Small intestine (tissue), 7 donors: ENCODE results near the gene CCDC150. TPM values are rescaled to one million over a fixed set of nuclear protein-coding genes. Genes with fewer than 3 reads are reported as not detected.
"Not testable (repeated sequence)": the region's sequence is repeated elsewhere in the genome, so short reads cannot be mapped to it uniquely, and the experiment has no call there.

Experiments used
- DNase-seq, 2 donors: peaks; one replicate each; pipeline versions ENCODE4 v3.0.0 to v3.0.0-alpha.2; 2013
- FAIRE-seq: peaks from 2 replicates; lab custom pipeline; 2012; peaks lifted over from hg19 to GRCh38; lab: Jason Lieb, UNC
- H3K27ac ChIP-seq, 3 donors: one replicate each; pipeline ENCODE4 v1.5.1; 2013; ENCODE audit warnings: low read length in 2 of 3, mild to moderate bottlenecking in 2 of 3, control low read depth in 1 of 3, inconsistent platforms in 1 of 3, low read depth in 1 of 3, moderate library complexity in 1 of 3
- H3K27me3 ChIP-seq, 3 donors: one replicate each; pipeline ENCODE4 v1.6.1; 2013; ENCODE audit warnings: low read length in 3 of 3, inconsistent platforms in 1 of 3; ENCODE audit not compliant: control insufficient read depth in 3 of 3, insufficient read depth in 3 of 3
- H3K36me3 ChIP-seq, 3 donors: one replicate each; pipeline ENCODE4 v1.6.1; 2013; ENCODE audit warnings: low read length in 3 of 3, inconsistent platforms in 1 of 3, low read depth in 1 of 3, mild to moderate bottlenecking in 1 of 3, moderate library complexity in 1 of 3; ENCODE audit not compliant: control insufficient read depth in 3 of 3, insufficient read depth in 2 of 3
- H3K4me1 ChIP-seq, 3 donors: one replicate each; pipeline ENCODE4 v1.6.1; 2013; ENCODE audit warnings: low read length in 2 of 3, inconsistent platforms in 1 of 3, low read depth in 1 of 3, mild to moderate bottlenecking in 1 of 3, moderate library complexity in 1 of 3; ENCODE audit not compliant: control insufficient read depth in 3 of 3, insufficient read depth in 2 of 3
- H3K4me3 ChIP-seq, 3 donors: one replicate each; pipeline ENCODE4 v1.5.1; 2013; ENCODE audit warnings: low read length in 3 of 3, control low read depth in 1 of 3, inconsistent platforms in 1 of 3, low read depth in 1 of 3, mild to moderate bottlenecking in 1 of 3, moderate library complexity in 1 of 3
- H3K9me3 ChIP-seq, 2 donors: one replicate each; pipeline ENCODE4 v1.6.1; 2013; ENCODE audit warnings: low read depth in 1 of 2, low read length in 1 of 2; ENCODE audit not compliant: control insufficient read depth in 2 of 2, insufficient read depth in 1 of 2
- WGBS, 3 donors: extraction: QIAGEN DNeasy Blood & Tissue Kit; methylation state at CpG; one replicate each; pipeline ENCODE4 v1.1.7; 2013; 5-methylcytosine and 5-hydroxymethylcytosine counted together
- polyA plus RNA-seq, 4 donors: library from polyadenylated mRNA; stranded (reverse) in 3 of 4; unstranded in 1 of 4; fragments of 200-250 nt in 3 of 4; fragments of 120-200 nt in 1 of 4; gene quantifications; one replicate each; pipeline versions ENCODE4 v1.2.1 to v1.2.3, GENCODE V29; 2013
- donor health status: healthy with polysubstance abuse.
- donor health status: control.
- donor health status: control.
- donor health status: Bipolar disorder and iron deficiency.
- donor health status: healthy.

CCDC150 gene
- polyA plus RNA-seq, 4 donors: 1.9 to 14.5 TPM; not detected in 2

DNA sequence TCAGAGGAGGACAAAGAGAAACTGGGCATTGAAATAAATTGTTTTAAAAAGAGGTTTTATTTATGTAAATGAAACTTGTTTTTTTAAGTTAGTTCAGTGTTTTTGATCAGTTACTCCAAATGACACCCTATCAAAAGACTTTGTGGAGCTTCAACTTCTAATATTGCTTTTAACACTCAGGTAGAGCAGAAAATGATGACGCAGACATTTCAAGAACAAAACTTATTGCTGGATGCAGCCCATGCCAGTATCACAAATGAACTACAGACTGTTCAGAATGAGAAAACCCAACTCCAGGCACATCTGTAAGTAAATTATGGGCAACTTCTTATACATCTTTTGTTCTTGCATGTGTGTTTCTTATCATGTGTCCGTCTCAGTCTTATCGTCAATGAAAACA is 36.4 kb downstream of the CCDC150 start:
- Histone ChIP-seq H3K4me3 (no peak overlapping the region), H3K9me3 (no peaks in the 10 kb centered on the region), H3K4me1 (no peaks in the 10 kb centered on the region), H3K27me3 (no peaks in the 10 kb centered on the region), H3K27ac (no peak overlapping the region), H3K36me3 (no peaks in the 10 kb centered on the region)
- FAIRE-seq (no peak), DNase-seq (no peak)
- WGBS, 3 donors: 93 to 95% (median 94%) methylated on average over 3 of the region's 3 CpGs

DNA sequence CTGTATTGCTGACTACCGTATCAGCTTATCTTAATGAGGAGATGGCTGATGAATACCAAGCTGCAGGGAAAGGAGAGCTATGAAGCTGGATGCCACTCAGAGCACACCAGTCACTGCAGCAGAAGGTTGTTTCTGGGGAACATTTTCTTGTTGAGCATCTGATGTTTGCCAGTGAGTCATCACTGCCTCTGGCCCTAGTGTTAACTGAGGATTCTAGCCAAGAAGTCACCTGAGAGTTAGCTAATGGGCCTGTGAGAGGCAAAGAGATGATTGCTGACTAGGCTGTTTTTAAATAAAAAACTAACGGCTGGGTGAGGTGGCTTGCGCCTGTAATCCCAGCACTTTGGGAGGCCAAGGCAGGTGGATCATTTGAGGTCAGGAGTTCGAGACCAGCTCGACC is 37.9 kb downstream of the CCDC150 start:
- Histone ChIP-seq H3K27me3 (no peaks in the 10 kb centered on the region), H3K9me3 (no peaks in the 10 kb centered on the region), H3K4me1 (no peaks in the 10 kb centered on the region), H3K4me3 (no peak overlapping the region), H3K36me3 (no peaks in the 10 kb centered on the region), H3K27ac (no peak overlapping the region)
- DNase-seq (no peak), FAIRE-seq (no peak)
- 85 to 99% (median 92%) methylated on average over 5 of the region's 5 CpGs for WGBS, 3 donors

DNA sequence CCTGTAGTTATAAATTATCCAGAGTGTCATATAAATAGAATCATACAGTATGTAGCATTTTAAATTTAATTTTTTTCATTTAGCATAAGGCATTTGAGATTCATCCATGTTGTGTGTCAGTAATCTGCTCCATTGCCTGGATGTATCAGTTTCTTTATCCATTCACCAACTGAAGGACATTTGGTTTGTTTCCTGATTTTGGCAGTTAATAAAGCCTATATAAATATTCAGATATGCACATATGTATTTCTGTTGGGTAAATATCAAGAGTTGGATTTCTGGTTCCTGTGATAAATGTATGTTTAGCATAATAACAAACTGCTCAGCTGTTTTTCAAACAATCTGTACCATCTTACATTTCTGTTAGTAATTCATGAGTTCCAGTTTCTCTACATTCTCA is 39.9 kb downstream of the CCDC150 start:
- no peak overlapping the region for H3K4me3 ChIP-seq
- H3K27ac ChIP-seq: no peak overlapping the region
- FAIRE-seq (no peak), DNase-seq (no peak)
- H3K9me3 ChIP-seq: no peaks in the 10 kb centered on the region
- no peaks in the 10 kb centered on the region for H3K4me1 ChIP-seq
- no peaks in the 10 kb centered on the region for H3K36me3 ChIP-seq
- H3K27me3 ChIP-seq: no peaks in the 10 kb centered on the region

DNA sequence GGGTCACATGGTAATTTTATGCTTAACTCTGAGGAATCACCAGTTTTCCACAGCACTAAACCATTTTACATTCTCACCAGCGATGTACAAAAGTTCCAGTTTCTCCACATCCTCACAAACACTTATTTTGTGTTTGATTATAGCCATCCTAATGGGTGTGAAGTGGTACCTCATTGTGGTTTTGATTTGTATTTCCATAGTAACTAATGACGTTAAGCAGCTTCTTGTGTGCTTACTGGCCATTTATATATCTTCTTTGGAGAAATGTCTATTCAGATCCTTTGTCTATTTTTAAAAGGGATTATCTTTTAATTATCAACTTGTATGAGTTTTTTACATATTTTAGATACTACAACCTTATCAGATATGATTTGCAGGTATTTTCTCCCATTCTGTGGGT is 42.0 kb downstream of the CCDC150 start:
- Histone ChIP-seq H3K9me3 (peaks cover 2% of the 10 kb centered on the region in 2 donors), H3K36me3 (no peaks in the 10 kb centered on the region), H3K27me3 (no peaks in the 10 kb centered on the region), H3K4me1 (no peaks in the 10 kb centered on the region), H3K27ac (no peak overlapping the region), H3K4me3 (no peak overlapping the region)
- FAIRE-seq (no peak), DNase-seq (no peak)
- WGBS, 3 donors: 93 to 97% (median 93%) methylated on average over 2 of the region's 2 CpGs

DNA sequence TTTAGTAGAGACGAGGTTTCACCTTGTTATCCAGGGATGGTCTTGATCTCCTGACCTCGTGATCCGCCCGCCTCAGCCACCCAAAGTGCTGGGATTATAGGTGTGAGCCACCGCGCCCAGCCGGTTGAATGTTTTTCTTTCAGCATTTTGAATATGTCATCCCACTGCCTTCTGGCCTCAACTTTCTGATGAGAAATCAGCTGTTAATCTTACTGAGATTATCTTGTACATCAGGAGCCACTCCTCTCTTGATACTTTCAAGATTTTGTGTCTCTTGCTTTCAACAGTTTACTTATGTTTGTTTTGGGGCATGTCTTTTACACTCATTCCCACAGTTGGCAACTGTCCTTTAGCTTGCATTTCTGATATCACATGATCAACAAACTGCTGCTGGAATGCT is 46.3 kb downstream of the CCDC150 start:
- WGBS, 3 donors: 95 to 97% (median 95%) methylated on average over 7 of the region's 7 CpGs
- H3K27ac ChIP-seq: no peak overlapping the region
- no peak overlapping the region for H3K4me3 ChIP-seq
- no peaks in the 10 kb centered on the region for H3K27me3 ChIP-seq
- peaks cover 2% of the 10 kb centered on the region in 2 donors for H3K9me3 ChIP-seq
- DNase-seq: no peak
- no peaks in the 10 kb centered on the region for H3K36me3 ChIP-seq
- no peak for FAIRE-seq
- H3K4me1 ChIP-seq: no peaks in the 10 kb centered on the region

DNA sequence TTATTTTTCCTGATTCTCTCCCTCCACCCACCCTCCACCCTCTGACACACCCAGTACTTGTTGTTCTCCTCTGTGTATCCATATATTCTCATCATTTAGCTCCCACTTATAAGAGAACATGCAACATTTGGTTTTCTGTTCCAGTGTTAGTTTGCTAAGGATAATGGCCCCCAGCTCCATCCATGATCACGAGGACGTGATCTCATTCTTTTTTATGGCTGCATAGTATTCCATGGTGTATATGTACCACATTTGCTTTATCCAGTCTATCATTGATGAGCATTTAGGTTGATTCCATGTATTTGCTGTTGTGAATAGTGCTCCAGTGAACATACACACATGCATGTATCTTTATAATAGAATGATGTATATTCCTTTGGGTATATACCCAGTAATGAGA is 47.2 kb downstream of the CCDC150 start:
- not testable (repeated sequence) for H3K27ac ChIP-seq, H3K27me3 ChIP-seq, DNase-seq, H3K4me3 ChIP-seq, H3K36me3 ChIP-seq, H3K9me3 ChIP-seq, FAIRE-seq, H3K4me1 ChIP-seq
- WGBS, 3 donors: 97 to 100% (median 97%) methylated on average over 2 of the region's 2 CpGs

DNA sequence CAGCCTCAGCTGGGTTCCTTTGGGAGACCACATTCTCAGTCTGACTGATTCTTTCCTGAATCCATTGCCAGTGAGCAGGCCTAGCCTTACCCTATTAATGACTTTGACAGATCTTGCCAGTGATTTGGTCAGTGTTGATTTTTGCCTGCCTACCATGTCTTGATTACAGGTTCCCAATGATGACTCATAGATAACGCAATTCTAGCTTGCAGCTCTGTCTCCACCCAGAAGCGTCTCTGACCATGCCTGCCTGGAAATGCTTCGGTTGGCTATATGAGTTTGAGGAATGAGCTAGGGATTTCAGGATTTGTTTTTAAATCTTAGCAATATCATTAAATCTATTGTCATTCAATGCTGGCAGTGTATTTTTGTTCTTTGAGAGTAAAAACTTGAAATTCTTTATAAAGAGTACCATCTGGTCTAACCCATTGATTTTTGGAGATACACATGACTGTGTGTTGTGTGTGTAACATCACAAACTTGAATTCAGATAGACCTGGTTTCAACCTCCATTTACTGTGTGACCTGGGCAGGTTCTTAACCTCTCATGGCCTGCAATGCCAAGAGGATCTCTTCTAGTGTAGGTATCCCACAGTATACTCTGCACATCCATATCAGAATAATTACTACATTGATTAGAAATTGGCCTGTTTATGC is 57.0 kb downstream of the CCDC150 start:
- no peaks in the 10 kb centered on the region for H3K36me3 ChIP-seq
- DNase-seq: peak in 1 of 2 donors; percentile 30
- H3K4me3 ChIP-seq: no peak overlapping the region
- no peaks in the 10 kb centered on the region for H3K27me3 ChIP-seq
- H3K4me1 ChIP-seq: no peaks in the 10 kb centered on the region
- FAIRE-seq: no peak
- no peak overlapping the region for H3K27ac ChIP-seq
- H3K9me3 ChIP-seq: no peaks in the 10 kb centered on the region
- WGBS, 3 donors: 75 to 88% (median 77%) methylated on average over 3 of the region's 3 CpGs

DNA sequence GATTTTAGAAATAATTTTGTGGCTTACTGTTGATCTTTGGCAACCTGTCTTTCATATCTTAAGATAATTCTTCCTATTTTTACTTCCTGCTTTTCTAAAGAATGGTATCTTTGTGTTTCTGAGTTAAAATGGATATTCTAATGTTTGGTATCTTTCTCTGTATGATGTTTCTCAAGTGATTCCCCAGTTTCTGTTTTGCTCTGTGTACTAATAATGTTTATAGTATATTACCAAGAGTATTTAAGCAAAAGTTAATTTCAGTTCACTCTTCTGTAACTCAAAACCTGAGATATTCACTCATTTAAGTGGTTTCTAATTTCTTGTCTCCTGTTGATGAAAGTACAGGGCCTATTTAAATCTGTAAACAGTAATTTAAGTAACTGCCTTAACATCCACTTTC is 58.3 kb downstream of the CCDC150 start:
- H3K36me3 ChIP-seq: no peaks in the 10 kb centered on the region
- H3K27me3 ChIP-seq: no peaks in the 10 kb centered on the region
- H3K4me1 ChIP-seq: no peaks in the 10 kb centered on the region
- FAIRE-seq (no peak), DNase-seq (no peak)
- H3K9me3 ChIP-seq: no peaks in the 10 kb centered on the region
- H3K27ac ChIP-seq: no peak overlapping the region
- no peak overlapping the region for H3K4me3 ChIP-seq

DNA sequence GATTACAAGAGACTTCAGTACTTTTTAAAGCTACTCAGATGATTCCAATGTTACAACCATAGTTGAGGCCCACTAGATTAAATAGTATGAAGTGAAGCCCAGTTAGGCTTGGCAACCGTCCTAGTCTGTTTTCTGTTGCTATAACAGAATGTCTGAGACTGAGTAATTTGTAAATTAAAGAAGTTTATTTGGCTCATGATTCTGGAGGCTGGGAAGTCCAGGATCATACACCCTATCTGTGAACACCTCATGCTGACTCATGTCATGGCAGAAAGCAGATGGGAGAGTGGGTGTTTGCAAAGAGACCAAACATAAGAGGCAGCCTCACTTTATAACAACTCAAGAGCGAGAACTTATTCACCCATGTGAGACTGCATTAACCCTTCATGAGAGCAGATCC is 63.1 kb downstream of the CCDC150 start:
- FAIRE-seq (no peak), DNase-seq (no peak)
- Histone ChIP-seq H3K36me3 (no peaks in the 10 kb centered on the region), H3K4me1 (no peaks in the 10 kb centered on the region), H3K4me3 (no peak overlapping the region), H3K27ac (no peak overlapping the region), H3K9me3 (no peaks in the 10 kb centered on the region), H3K27me3 (no peaks in the 10 kb centered on the region)
- WGBS, 3 donors: 92 to 93% (median 93%) methylated on average over 2 of the region's 2 CpGs
